Activated CD8-positive, alpha-beta T cell treated with anti-CD3 and anti-CD28 coated beads, Interleukin-2, amount 10 ng/mL, durations not matched to agents 7 days and 5 days (primary cell): ENCODE measurements around the gene NDUFS7. TPM values are rescaled to one million over a fixed set of nuclear protein-coding genes. Genes with fewer than 3 reads are reported as not detected.

Source experiments
- ATAC-seq: fragments of 150-1000 bp; cut with Tn5 transposase; one replicate; pipeline ENCODE4 v1.10.0; 2021; ENCODE audit warnings: moderate library complexity
- CTCF ChIA-PET: fragments of 350-600 bp; sonication (Branson Sonifier 250); formaldehyde crosslinking; loops from one replicate; lab custom pipeline; 2021; ENCODE audit warnings: antibody characterized with exemption; lab: Charles Lee
- POLR2A ChIA-PET: fragments of 350-600 bp; sonication (Branson Sonifier 250); formaldehyde crosslinking; loops from one replicate; lab custom pipeline; 2021; ENCODE audit warnings: antibody characterized with exemption; lab: Charles Lee
- DNase-seq: peaks from one replicate; pipeline ENCODE4 v3.0.0-alpha.2; 2020
- H3K27ac Mint-ChIP-seq: one replicate; pipeline ENCODE4 v1.8.0; 2021; ENCODE audit warnings: mild to moderate bottlenecking, mixed read lengths
- H3K27me3 Mint-ChIP-seq: one replicate; pipeline ENCODE4 v1.8.0; 2021; ENCODE audit warnings: low read depth, mixed read lengths
- H3K36me3 Mint-ChIP-seq: one replicate; pipeline ENCODE4 v1.8.0; 2021; ENCODE audit warnings: low read depth, mixed read lengths
- H3K4me1 Mint-ChIP-seq: one replicate; pipeline ENCODE4 v1.8.0; 2021; ENCODE audit warnings: low read depth, mixed read lengths
- H3K4me3 Mint-ChIP-seq: one replicate; pipeline ENCODE4 v1.8.0; 2021; ENCODE audit warnings: mild to moderate bottlenecking, mixed read lengths
- H3K9me3 Mint-ChIP-seq: one replicate; pipeline ENCODE4 v1.8.0; 2022; ENCODE audit warnings: mixed read lengths; ENCODE audit not compliant: insufficient read depth
- total RNA-seq, 2 experiments: library from RNA; stranded (reverse); gene quantifications; one replicate each; pipeline ENCODE4 v1.2.3, GENCODE V29; 2021

Gene NDUFS7
- total RNA-seq, 2 experiments from 2014 or later = 122 to 127 TPM

DNA sequence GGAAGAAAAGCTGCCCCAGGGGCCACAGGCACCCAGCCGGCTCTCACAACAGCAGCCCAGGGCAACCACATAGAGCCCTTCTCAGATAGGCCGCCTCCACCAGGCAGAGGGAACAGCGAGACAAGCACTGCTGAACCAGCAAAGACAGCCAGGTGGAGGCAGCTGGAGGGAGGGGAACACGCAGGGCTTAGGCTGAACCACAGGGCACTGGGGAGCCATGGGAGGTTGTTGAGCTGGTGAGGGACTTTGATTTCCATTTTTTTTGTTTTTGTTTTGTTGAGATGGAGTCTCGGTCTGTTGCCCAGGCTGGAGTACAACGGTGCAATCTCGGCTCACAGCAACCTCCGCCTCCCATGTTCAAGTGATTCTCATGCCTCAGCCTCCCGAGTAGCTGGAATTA lies 14.1 kb downstream of the NDUFS7 start:
- Mint-ChIP-seq H3K27me3 (peaks cover 5% of the 10 kb centered on the region), H3K4me1 (peaks cover 16% of the 10 kb centered on the region), H3K36me3 (no peaks in the 10 kb centered on the region), H3K4me3 (no peak overlapping the region), H3K27ac (no peak overlapping the region), H3K9me3 (no peaks in the 10 kb centered on the region)
- CTCF ChIA-PET = interaction anchor here (1.7 kb wide), 1 partner anchor 153 kb away, joined by 4 read pairs; no protein-coding TSS in a partner anchor
- POLR2A ChIA-PET = no interaction called here
- ATAC-seq (no peak), DNase-seq (no peak)

- no peak overlapping the region for H3K4me3 Mint-ChIP-seq
- H3K36me3 Mint-ChIP-seq = no peaks in the 10 kb centered on the region
- ATAC-seq (no peak), DNase-seq (no peak)
- no peak overlapping the region for H3K27ac Mint-ChIP-seq
- ChIA-PET POLR2A (no interaction called here), CTCF (no interaction called here)
- H3K9me3 Mint-ChIP-seq = no peaks in the 10 kb centered on the region
- H3K4me1 Mint-ChIP-seq = peaks cover 16% of the 10 kb centered on the region
- H3K27me3 Mint-ChIP-seq = peaks cover 5% of the 10 kb centered on the region
Observed at GRCh38 chr19:1399079-1399478, 15.4 kb downstream of the NDUFS7 start.

GRCh38 chr19:1399745-1400144 lies 16.0 kb downstream of the NDUFS7 start:
- Mint-ChIP-seq H3K4me3 (no peak overlapping the region), H3K4me1 (peaks cover 16% of the 10 kb centered on the region), H3K9me3 (no peaks in the 10 kb centered on the region), H3K27me3 (peaks cover 5% of the 10 kb centered on the region), H3K36me3 (no peaks in the 10 kb centered on the region), H3K27ac (no peak overlapping the region)
- ChIA-PET POLR2A (no interaction called here), CTCF (no interaction called here)
- ATAC-seq (no peak), DNase-seq (no peak)

DNA sequence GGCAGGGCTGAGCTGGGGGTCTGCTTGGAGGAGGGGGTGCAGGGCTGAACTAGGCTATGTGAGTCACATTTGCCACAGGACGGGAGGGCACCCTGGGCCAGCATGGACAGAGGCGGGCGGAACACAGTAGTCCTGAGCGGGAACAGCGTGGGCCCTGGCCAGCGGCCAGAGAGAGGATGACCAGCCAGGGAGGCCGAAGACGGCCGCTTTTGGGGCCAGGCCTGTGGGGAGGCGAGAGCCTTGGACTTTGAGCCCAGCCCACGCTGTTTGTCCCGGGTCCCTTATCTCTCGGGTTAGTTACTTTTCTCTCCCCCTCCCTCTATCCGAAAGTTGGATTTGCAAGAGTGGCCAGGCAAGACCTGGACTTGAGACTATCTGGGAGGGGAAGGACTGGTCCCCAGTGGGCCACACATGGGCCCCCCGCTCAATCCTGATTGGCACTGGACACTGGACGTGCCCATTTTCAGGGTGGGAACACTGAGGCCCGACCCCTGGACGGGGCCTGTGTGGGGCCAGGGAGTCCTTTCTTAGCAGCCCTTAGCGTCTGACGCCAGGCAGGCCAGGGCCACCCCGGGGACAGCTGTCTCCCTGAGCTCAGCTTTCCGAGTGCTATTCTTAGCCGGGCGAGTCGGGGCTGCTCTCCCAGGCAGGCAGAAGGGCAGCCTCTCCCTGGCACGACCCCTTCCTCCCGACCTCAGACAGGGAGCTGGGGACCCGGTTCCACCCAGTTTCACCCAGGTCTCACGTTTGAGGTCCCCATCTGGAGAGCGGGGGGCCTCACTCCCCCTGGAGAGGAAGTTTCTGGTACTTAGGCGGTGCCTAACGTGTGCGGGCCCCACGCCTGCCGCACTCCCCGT lies 16.8 kb downstream of the NDUFS7 start:
- H3K4me3 Mint-ChIP-seq = peak overlapping the region; percentile 66

DNA sequence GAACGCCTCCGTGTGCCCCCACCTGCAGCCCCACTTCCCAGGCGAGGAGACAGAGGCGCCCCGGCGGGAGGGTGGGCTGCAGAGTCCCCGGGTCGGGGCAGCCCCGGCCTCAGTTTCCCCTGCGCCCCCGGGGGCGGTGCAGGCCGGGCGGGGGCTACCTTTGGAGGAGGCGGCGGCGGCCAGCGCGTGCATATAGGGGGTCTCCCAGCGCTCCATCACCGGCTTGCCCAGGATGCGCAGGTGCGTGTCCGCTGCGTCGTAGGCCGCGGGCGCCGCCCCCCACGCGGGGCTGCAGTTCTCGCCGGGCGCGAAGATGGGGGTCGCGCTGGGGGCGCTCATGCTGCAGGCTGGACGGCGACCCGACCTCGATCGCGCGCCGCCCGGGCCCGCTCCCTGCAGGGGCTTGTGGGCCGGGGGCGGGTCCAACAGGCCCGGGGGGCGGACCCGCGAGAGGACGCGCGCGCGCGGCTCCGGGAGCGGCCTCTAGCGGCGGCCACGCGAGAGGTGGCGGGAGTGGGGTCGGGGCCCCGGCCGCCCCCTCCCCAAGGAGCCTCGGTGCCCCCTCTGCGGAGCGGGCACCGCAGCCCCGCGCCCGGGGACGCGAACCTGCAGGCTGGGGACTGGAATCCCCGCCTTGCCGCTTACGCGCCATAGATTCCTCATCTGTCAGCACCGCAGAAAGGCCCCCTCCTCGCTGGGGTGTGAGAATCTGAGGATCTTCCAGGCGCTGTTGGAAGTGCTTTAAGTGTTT lies 17.6 kb downstream of the NDUFS7 start, which contains the start of gene GAMT:
TSS of gene GAMT (minus strand) at position 405 of the 751 bp plus-strand sequence. CDS start at position 339, 66 bp downstream.
- peak; percentile 77 for ATAC-seq
- ChIA-PET POLR2A (no interaction called here), CTCF (no interaction called here)
- peaks cover 17% of the 10 kb centered on the region for H3K4me1 Mint-ChIP-seq
- H3K27ac Mint-ChIP-seq = no peak within 1 kb of the TSS
- H3K27me3 Mint-ChIP-seq = peaks cover 5% of the 10 kb centered on the region
- H3K4me3 Mint-ChIP-seq = peak within 1 kb of the TSS; percentile 66
- H3K9me3 Mint-ChIP-seq = no peaks in the 10 kb centered on the region
- peak; percentile 61 for DNase-seq
- no peaks in the 10 kb centered on the region for H3K36me3 Mint-ChIP-seq

More for the DNA sequence above, 16.8 kb downstream of the NDUFS7 start:
- H3K36me3 Mint-ChIP-seq = no peaks in the 10 kb centered on the region
- POLR2A ChIA-PET = no interaction called here
- CTCF ChIA-PET = no interaction called here
- peak; percentile 30 for DNase-seq
- H3K9me3 Mint-ChIP-seq = no peaks in the 10 kb centered on the region
- H3K27me3 Mint-ChIP-seq = peaks cover 5% of the 10 kb centered on the region
- ATAC-seq = peak; percentile 33
- no peak overlapping the region for H3K27ac Mint-ChIP-seq
- peaks cover 16% of the 10 kb centered on the region for H3K4me1 Mint-ChIP-seq

- DNase-seq (no peak), ATAC-seq (no peak)
- H3K27me3 Mint-ChIP-seq = peaks cover 5% of the 10 kb centered on the region
- POLR2A ChIA-PET = no interaction called here
- peak overlapping the region; percentile 54 for H3K4me3 Mint-ChIP-seq
- no peak overlapping the region for H3K27ac Mint-ChIP-seq
- H3K4me1 Mint-ChIP-seq = peaks cover 19% of the 10 kb centered on the region
- CTCF ChIA-PET = no interaction called here
- H3K9me3 Mint-ChIP-seq = no peaks in the 10 kb centered on the region
- no peaks in the 10 kb centered on the region for H3K36me3 Mint-ChIP-seq
Observed at GRCh38 chr19:1401889-1402217, 18.1 kb downstream of the NDUFS7 start.

DNA sequence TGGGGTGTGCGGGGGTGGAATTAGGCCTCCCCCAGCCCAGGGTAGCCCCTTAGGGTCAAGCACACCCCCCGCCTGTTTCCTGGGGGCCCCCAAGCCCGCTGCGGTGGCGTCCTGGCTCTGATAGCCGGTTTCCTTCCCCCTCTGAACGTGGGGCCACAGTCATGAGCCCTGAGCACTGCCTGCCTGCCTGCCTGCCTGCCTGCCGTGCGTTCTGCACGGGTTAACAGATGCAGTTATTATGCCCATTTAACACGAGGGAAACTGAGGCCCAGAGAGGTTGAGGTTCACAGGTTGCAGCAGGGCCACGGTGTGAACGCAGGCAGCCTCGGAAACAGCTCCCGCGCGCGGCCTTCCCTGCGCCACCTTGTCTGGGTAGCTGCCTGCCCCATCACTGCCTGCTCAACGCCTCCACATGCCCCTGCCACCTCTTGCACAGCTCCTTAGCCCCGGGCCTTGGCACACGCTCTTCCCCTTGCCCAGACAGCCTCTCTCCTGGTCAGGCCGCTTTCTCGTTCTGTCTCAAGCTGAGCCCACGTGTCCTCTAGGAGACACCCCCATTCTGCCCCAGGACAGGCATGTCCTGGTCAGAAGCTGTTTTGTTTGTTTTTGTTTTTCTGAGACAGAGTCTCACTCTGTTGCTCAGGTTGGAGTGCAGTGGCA lies 18.8 kb downstream of the NDUFS7 start:
- POLR2A ChIA-PET = interaction anchor here (0.5 kb wide), 1 partner anchor 542 kb away, joined by 3 read pairs; no protein-coding TSS in a partner anchor
- Mint-ChIP-seq H3K27ac (no peak overlapping the region), H3K9me3 (no peaks in the 10 kb centered on the region), H3K36me3 (no peaks in the 10 kb centered on the region), H3K4me3 (peak overlapping the region; percentile 41), H3K4me1 (peaks cover 21% of the 10 kb centered on the region), H3K27me3 (peaks cover 5% of the 10 kb centered on the region)
- DNase-seq (no peak), ATAC-seq (no peak)
- CTCF ChIA-PET = interaction anchor here (0.9 to 1.0 kb wide), 2 partner anchors 17 to 21 kb away, joined by 3 read pairs; no protein-coding TSS in a partner anchor

GRCh38 chr19:1406774-1407527 lies 23.2 kb downstream of the NDUFS7 start:
- Mint-ChIP-seq H3K36me3 (peaks cover 26% of the 10 kb centered on the region), H3K27me3 (peaks cover 5% of the 10 kb centered on the region), H3K4me3 (peak overlapping the region; percentile 70), H3K27ac (peak overlapping the region; percentile 86), H3K4me1 (peaks cover 47% of the 10 kb centered on the region), H3K9me3 (no peaks in the 10 kb centered on the region)
- ChIA-PET POLR2A (no interaction called here), CTCF (no interaction called here)
- DNase-seq (peak; percentile 99), ATAC-seq (peak; percentile 80)

DNA sequence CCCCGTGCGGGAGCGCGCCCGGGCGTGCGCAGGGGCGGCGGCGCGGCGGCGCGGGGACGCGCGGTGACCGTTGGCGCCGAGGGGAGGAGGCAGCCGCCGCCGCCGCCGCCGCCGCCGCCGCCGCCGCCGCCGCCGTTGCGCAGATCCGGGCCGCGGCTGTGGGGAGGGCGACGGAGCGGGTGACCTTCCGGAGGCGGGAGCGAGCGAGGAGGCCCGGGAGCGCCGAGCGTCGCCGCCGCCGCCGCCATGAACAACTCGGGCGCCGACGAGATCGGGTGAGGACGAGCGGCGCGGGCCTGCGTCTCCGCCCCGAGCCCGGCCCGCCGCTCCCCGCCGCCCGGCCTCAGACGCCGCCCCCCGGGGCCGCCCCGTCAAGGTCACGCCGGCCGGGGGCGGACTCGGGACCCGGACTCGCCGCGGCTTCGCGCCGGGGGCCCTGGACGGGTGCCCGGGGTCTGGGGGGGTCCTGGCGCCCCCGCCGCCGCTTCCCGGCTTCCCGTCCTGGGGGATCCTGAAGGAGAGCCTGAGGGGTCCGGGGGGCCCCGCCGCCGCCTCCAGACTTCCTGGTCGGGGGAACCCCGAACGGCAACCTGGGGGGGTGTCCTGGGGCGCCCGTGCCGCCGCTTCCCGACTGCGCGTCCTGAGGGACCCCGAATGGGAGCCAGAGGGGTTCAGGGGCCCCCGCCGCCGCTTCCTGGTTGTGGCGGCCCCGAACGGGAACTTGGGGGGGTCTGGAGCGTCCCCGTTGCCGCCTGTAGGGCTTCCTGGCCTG lies 24.0 kb downstream of the NDUFS7 start, which contains the start of gene DAZAP1:
TSS of gene DAZAP1 (plus strand) at position 59 of the 772 bp plus-strand sequence. CDS start at position 247, 188 bp downstream.
- ATAC-seq (peak; percentile 36), DNase-seq (peak; percentile 40)
- POLR2A ChIA-PET = interaction anchor here (0.9 to 1.0 kb wide), 2 partner anchors 29 to 138 kb away, joined by 3 to 5 read pairs; partner anchors contain the start of gene CIRBP
- Mint-ChIP-seq H3K4me3 (peak within 1 kb of the TSS; percentile 91), H3K4me1 (peaks cover 51% of the 10 kb centered on the region), H3K36me3 (peaks cover 29% of the 10 kb centered on the region), H3K27me3 (peaks cover 1% of the 10 kb centered on the region), H3K9me3 (no peaks in the 10 kb centered on the region), H3K27ac (peak within 1 kb of the TSS; percentile 86)
- CTCF ChIA-PET = interaction anchor here (1.3 kb wide), 1 partner anchor 29 kb away, joined by 4 read pairs; no protein-coding TSS in a partner anchor
